NCI-H510A treated with DMSO at 0.1 percent for 48 hours (cell line): ENCODE measurements around the gene PLEKHJ1.

Experiments used
- DNase-seq: peaks from one replicate; lab custom pipeline; 2025; lab: John Stamatoyannopoulos, UW

The PLEKHJ1 gene

DNA sequence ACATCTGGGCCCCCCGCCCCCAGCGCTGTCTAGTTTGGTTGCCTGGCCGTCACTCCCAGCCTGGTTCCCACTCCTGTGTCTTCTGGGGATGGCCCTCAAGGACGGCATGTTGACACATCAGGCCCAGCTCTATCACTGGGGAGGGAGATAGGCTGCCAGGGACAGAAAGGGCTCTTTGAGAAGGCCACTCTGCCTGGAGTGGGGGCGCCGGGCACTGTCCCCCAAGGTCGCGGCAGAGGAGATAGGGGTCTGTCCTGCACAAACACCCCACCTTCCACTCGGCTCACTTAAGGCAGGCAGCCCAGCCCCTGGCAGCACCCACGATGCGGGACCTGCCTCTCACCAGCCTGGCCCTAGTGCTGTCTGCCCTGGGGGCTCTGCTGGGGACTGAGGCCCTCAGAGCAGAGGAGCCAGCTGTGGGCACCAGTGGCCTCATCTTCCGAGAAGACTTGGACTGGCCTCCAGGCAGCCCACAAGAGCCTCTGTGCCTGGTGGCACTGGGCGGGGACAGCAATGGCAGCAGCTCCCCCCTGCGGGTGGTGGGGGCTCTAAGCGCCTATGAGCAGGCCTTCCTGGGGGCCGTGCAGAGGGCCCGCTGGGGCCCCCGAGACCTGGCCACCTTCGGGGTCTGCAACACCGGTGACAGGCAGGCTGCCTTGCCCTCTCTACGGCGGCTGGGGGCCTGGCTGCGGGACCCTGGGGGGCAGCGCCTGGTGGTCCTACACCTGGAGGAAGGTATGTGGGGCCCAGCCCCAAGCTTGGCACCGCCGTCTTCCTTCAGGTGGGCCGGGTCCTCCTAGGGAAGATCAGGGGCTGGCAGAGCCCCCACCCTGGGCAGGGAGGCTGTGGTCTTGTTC lies 13.1 kb upstream of the PLEKHJ1 start, which contains the start of gene AMH:
Gene AMH, plus strand, starts transcription at position 314 of the 857 bp plus-strand sequence. Its CDS starts 10 bp downstream, at position 324.
- no peak for DNase-seq

DNA sequence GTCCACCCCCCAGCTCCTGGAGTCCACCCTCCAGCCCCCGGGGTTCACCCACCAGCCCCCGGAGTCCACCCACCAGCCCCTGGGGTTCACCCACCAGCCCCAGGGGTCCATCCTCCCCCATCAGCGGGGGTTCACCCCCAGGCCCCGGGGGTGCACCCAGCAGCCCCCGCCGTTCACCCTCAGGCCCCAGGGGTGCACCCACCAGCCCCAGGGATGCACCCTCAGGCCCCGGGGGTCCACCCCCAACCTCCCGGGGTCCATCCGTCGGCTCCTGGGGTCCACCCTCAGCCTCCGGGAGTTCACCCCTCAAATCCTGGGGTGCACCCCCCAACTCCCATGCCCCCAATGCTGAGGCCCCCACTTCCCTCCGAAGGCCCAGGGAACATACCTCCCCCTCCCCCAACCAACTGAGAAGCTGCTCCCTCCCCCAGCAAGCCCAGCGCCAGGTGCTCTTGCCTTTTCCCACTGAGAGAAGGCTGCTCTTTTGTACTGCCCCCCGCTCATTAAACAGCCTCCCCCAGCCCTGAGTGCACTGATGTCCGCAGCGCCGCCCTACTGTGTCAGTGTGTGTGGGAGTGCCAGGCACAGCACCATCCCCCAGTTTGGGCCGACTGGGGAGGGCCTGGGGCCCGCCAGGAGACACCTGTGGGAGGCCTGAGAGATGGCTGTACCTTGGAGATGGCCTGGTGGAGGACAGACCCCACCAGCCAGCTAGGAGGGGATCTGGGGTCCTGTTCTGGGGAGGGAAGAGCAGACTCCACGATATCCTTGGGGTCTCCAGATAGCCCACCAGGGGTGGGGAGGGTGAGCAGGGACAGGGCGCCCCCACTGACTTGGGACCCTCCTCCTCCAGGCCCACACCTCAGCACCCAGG lies 12.2 kb upstream of the PLEKHJ1 start:
- DNase-seq: no peak

GRCh38 chr19:2247433-2248101 lies 11.4 kb upstream of the PLEKHJ1 start:
- DNase-seq: no peak

DNA sequence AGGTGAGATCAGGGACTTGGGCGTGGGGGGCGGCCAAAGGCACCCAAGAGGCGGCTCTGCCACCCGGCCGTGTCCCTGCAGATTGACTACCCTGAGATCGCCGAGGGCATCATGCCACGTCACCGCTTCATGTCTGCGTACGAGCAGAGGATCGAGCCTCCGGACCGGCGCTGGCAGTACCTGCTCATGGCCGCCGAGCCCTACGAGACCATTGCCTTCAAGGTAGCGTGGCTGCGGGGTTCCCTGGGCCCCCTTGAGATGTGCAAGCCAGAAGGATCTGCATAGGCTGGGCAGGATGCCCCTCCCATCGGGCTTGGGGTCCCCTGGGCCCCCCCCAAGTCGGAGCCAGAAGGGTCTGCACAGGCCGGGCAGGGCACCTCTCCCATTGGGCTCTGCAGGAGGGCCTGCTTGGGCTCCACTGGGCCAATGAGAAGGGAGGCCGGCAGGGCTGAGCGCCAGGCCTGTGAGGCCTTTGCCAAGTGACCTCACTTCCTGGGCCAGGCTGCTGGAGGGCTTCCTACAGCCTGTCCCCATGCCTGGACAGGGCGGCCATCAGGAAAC lies 10.8 kb upstream of the PLEKHJ1 start:
- no peak for DNase-seq

DNA sequence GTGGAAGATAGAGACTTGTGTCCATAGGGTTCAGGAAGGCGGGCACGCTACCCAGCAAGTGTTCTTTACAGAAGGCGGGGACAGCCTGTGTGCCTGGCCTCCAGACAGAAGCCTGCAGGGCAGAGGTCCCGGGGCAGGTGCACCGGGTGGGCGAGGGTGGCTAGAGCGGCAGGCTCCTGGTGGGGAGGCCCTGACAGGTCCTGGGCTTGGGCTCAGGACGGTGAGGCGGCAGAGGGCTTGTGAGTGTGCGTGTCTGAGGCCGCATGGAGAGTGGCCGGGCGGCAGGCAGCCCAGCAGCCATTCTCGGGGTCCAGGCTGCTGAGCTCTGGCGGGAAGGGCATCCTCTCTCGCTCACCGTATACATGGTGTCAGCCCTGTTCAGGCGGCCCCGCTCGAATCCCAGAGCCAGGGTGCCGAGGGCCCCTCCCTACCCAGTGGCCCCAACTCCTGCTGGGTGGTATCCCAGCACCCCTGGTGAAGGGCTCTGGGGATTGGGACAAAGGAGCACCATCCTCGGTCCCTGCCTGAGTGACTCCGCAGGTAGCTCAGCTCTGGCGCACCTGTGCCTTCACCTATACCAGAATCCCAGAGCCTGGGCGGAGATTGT lies 10.0 kb upstream of the PLEKHJ1 start:
- no peak for DNase-seq

GRCh38 chr19:2245273-2245672 lies 9.1 kb upstream of the PLEKHJ1 start:
- no peak for DNase-seq

GRCh38 chr19:2244486-2244885 lies 8.4 kb upstream of the PLEKHJ1 start:
- DNase-seq: no peak

GRCh38 chr19:2244125-2244411 lies 7.9 kb upstream of the PLEKHJ1 start:
- no peak for DNase-seq

DNA sequence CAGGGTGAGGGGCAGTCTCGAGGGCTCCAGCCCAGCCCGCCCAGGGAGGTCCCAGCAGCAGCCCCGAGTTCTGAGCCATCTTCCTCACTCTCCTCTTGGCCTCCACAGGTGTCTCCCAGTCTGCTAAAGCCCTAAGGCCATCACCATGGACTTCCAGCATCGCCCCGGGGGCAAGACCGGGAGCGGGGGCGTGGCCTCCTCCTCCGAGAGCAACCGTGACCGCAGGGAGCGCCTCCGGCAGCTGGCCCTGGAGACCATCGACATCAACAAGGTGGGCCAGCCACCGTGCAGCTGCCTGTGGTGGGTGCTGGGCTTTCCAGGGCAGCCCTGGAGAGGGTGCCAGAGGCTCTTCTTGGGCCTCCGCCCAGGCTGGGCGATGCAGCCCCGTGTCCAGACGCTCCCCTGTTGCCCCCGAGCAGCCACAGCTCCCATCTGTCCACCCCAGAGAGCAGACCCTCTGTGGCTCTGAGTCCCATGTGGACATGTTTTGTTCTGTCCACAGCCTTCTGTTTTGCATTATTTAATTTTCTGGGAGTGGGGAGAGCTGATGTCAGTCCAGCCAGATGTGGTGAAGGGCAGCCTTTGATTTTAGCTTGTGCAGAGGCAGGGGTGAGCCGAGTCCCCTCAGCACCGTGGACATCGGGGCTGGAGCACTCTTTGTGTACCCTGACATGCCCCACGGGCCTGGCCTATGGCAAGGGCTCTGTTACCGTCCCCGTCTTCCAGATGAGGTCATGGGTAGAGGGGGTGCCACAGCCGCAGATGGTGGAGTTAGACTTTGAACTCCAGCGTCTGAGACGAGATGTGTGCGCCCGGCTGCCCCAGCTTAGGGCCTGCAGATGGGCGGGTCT lies 7.4 kb upstream of the PLEKHJ1 start:
- no peak for DNase-seq

GRCh38 chr19:2242816-2243215 lies 6.7 kb upstream of the PLEKHJ1 start:
- no peak for DNase-seq

DNA sequence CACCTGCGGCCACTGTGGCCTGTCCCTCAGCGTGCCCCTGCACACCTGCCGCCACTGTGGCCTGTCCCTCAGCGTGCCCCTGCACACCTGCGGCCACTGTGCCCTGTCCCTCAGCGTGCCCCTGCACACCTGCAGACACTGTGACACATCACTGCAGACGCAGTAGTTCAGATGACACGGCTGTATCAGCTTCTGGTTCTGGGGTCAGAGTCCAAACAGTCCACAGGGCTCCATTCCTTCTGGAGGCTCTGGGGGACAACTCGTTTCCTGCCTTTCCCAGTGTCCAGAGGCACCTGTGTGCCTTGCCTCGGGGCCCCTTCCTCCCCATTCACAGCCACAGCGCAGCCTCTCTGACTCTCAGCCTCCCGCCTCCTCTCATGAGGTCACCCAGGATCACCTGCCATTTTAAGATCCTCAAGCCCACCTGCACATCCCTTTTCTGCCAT lies 6.0 kb upstream of the PLEKHJ1 start:
- DNase-seq: no peak

- no peak for DNase-seq
Observed at GRCh38 chr19:2240881-2241760, 5.0 kb upstream of the PLEKHJ1 start.

GRCh38 chr19:2239771-2240770 lies 3.9 kb upstream of the PLEKHJ1 start:
- no peak for DNase-seq

GRCh38 chr19:2239173-2239572 lies 3.0 kb upstream of the PLEKHJ1 start:
- no peak for DNase-seq

DNA sequence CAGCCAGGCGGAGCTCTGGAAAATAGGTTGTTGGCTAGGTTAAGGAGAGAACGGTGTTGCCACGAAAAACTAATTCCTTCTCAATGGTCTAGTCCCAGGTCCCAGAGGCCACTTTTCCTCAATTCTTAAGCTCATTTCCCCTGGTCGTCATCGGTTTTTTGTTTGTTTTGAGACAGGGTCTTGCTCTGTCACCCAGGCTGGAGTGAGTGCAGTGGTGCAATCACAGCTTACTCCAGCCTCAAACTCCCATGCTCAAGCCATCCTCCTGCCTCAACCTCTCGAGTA lies 1.7 kb upstream of the PLEKHJ1 start:
- no peak for DNase-seq

DNA sequence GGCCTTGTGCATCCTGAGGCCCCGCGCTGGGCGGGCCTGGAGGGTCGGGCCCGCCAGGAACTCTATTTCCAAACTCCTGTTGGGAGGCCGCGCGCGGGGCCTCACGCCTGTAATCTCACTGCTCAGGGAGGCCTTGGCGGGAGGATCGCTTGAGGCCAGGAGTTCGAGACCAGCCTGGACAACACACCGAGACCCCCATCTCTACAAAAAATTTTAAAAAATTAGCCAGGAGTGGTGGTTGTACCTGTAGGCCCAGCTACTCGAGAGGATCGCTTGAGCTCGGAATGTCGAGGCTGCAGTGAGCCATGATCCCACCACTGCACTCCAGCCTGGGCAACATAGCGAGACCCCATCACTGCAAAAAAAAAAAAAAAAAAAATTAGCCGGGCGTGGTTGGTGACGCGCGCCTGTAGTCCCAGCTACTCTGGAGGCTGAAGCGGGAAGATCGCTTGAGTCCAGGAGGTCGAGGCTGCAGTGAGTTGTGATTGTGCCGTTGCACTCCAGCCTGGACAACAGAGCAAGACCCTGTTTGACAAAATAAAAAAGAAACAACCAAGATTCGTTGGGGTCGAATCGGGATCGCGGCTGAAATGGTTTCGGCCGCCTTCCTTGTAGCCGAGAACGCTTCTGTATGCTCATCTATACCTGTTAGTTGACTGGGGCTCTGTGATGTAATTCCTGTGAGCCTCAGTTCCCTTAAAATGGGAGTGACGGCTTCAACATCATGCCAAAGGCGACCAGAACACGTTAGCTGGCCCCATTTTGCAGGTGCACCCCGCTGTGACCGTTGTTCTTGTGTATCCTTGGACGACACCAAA lies 1.1 kb upstream of the PLEKHJ1 start:
- DNase-seq: no peak

DNA sequence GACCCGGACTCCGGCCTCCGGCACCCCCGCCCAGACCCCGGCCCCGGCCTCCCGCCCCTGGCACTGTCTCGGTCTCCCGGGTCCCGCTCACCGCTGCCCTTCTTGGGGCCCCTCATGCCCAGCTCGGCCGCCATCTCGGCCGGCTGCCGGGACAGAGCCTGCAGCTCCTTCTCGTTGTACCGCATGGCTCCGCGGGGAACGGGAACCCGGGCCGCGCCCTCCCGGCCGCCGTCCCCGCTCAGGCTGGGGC lies 140 bp downstream of the PLEKHJ1 start:
- DNase-seq: no peak

GRCh38 chr19:2235381-2236063 lies 607 bp downstream of the PLEKHJ1 start:
- peak; percentile 33 for DNase-seq
